A549 (cell line): ENCODE data around the gene FIBCD1. TPM values are rescaled to one million over a fixed set of nuclear protein-coding genes. Genes with fewer than 3 reads are reported as not detected.

Experiments
- ATAC-seq, 2 experiments: fragments of 200-7000 bp in 1 of 2; fragments of >200 bp in 1 of 2; cut with Nextera tagmentation in 1 of 2; cut with Tn5 transposase in 1 of 2; 3 replicates each; pipeline versions ENCODE4 v1.8.0 to v1.9.1; 2018 to 2020; ENCODE audit warnings: mild to moderate bottlenecking in 1 of 2, moderate library complexity in 1 of 2
- CTCF ChIA-PET: fragments of 300-600 bp; sonication (Branson Sonifier 250); formaldehyde crosslinking; extraction: SDS; loops from one replicate; lab custom pipeline; 2021; ENCODE audit warnings: antibody characterized with exemption, inconsistent platforms; lab: Yijun Ruan, JAX
- POLR2A ChIA-PET: fragments of 350-600 bp; formaldehyde crosslinking; extraction: SDS; loops from one replicate; lab custom pipeline; 2021; ENCODE audit warnings: antibody characterized with exemption, inconsistent platforms; lab: Yijun Ruan, JAX
- DNase-seq, 2 experiments: peaks; one replicate each; pipeline versions ENCODE4 v3.0.0 to v3.0.0-alpha.2; 2011 to 2016; ENCODE audit warnings: low read depth in 1 of 2, low spot score in 1 of 2
- FAIRE-seq: peaks from 2 replicates; lab custom pipeline; 2011; peaks lifted over from hg19 to GRCh38; lab: Jason Lieb, UNC
- H3K27ac ChIP-seq, 2 experiments: fragments of >200 bp; sonication (Bioruptor Twin); formaldehyde crosslinking; 3 replicates each; pipeline ENCODE4 v1.5.1; 2016 to 2017
- H3K4me1 ChIP-seq: fragments of >200 bp; sonication (Bioruptor Twin); formaldehyde crosslinking; 3 replicates; pipeline ENCODE4 v1.6.1; 2016
- H3K4me2 ChIP-seq: fragments of >200 bp; sonication (Bioruptor Twin); formaldehyde crosslinking; 3 replicates; pipeline ENCODE4 v1.6.1; 2016
- H3K4me3 ChIP-seq: fragments of >200 bp; sonication (Bioruptor Twin); formaldehyde crosslinking; 3 replicates; pipeline ENCODE4 v1.5.1; 2016
- H3K9me3 ChIP-seq: fragments of >200 bp; sonication (Bioruptor Twin); formaldehyde crosslinking; 3 replicates; pipeline ENCODE4 v1.6.1; 2016
- BCL3 ChIP-seq: fragments of >200 bp; sonication (Bioruptor Twin); formaldehyde crosslinking; IDR thresholded peaks from 3 replicates; pipeline ENCODE4 v1.6.1; 2016
- BHLHE40 ChIP-seq: IDR thresholded peaks from 2 replicates; pipeline ENCODE4 v1.6.1; 2012; ENCODE audit warnings: low read depth, low read length, inconsistent platforms
- CBX2 ChIP-seq: fragments of 200-600 bp; sonication (generic); IDR thresholded peaks from 2 replicates; pipeline ENCODE4 v1.6.1; 2016; ENCODE audit warnings: low read depth, mild to moderate bottlenecking, borderline replicate concordance
- CHD2 ChIP-seq: fragments of 150-350 bp; IDR thresholded peaks from 2 replicates; pipeline ENCODE4 v1.6.1; 2014; ENCODE audit warnings: low read length; ENCODE audit not compliant: partially characterized antibody
- EP300 ChIP-seq, 2 experiments: fragments of >200 bp; sonication (Bioruptor Twin); formaldehyde crosslinking; IDR thresholded peaks; 2 replicates in 1 of 2; 3 replicates in 1 of 2; pipeline ENCODE4 v1.6.1; 2016 to 2017
- HDAC2 ChIP-seq: fragments of 200-600 bp; sonication (generic); IDR thresholded peaks from 2 replicates; pipeline ENCODE4 v1.6.1; 2016
- HOXB5 ChIP-seq: fragments of 250-450 bp; sonication (Bioruptor Pico); IDR thresholded peaks from 2 replicates; pipeline ENCODE4 v1.5.0; 2020; ENCODE audit warnings: mild to moderate bottlenecking, moderate library complexity
- MAFK ChIP-seq: fragments of 450-650 bp; IDR thresholded peaks from 2 replicates; pipeline ENCODE4 v1.6.1; 2014; ENCODE audit not compliant: partially characterized antibody
- NR3C1 ChIP-seq: fragments of >200 bp; sonication (Bioruptor Twin); formaldehyde crosslinking; IDR thresholded peaks from 3 replicates; pipeline ENCODE4 v1.6.1; 2017
- PHF8 ChIP-seq: fragments of 200-600 bp; sonication (generic); IDR thresholded peaks from 2 replicates; pipeline ENCODE4 v1.6.1; 2016; ENCODE audit warnings: low read depth, mild to moderate bottlenecking, antibody characterized with exemption, moderate library complexity, borderline replicate concordance
- RARB ChIP-seq: fragments of 250-450 bp; sonication (Bioruptor Pico); IDR thresholded peaks from 2 replicates; pipeline ENCODE4 v1.8.0; 2021; ENCODE audit warnings: mild to moderate bottlenecking, moderate library complexity
- RCOR1 ChIP-seq: fragments of 150-350 bp; IDR thresholded peaks from 2 replicates; pipeline ENCODE4 v1.6.1; 2014; ENCODE audit warnings: antibody characterized with exemption, low read length, low read depth
- REST ChIP-seq: fragments of 200-600 bp; sonication (generic); IDR thresholded peaks from 2 replicates; pipeline ENCODE4 v1.6.1; 2016; ENCODE audit warnings: antibody characterized with exemption, mild to moderate bottlenecking, moderate library complexity
- RFX5 ChIP-seq: fragments of 450-650 bp; IDR thresholded peaks from 2 replicates; pipeline ENCODE4 v1.7.1; 2014; ENCODE audit warnings: antibody characterized with exemption, mild to moderate bottlenecking, moderate library complexity
- RNF2 ChIP-seq: fragments of 200-600 bp; sonication (generic); IDR thresholded peaks from 2 replicates; pipeline ENCODE4 v1.6.1; 2016; ENCODE audit warnings: low read depth, mild to moderate bottlenecking, antibody characterized with exemption, moderate library complexity, borderline replicate concordance
- SMC3 ChIP-seq: fragments of >200 bp; sonication (Bioruptor Twin); formaldehyde crosslinking; IDR thresholded peaks from 3 replicates; pipeline ENCODE4 v1.6.1; 2018; ENCODE audit warnings: inconsistent platforms
- TFCP2L1 ChIP-seq: fragments of 250-450 bp; sonication (Bioruptor Pico); IDR thresholded peaks from 2 replicates; pipeline ENCODE4 v1.5.0; 2021; ENCODE audit warnings: mild to moderate bottlenecking
- ZNF302 ChIP-seq: fragments of 250-450 bp; sonication (Bioruptor Pico); IDR thresholded peaks from 2 replicates; pipeline ENCODE4 v1.9.0; 2021; ENCODE audit warnings: inconsistent platforms, mild to moderate bottlenecking, moderate library complexity
- WGBS: methylation state at CpG from one replicate; pipeline ENCODE4 v1.1.6; 2017; ENCODE audit errors: missing lambda C conversion rate; 5-methylcytosine and 5-hydroxymethylcytosine counted together
- polyA plus RNA-seq, 4 experiments: library from polyadenylated mRNA; depleted of rRNA in 3 of 4; stranded (reverse); fragments of >200 nt; fragmentation: RNase III in 1 of 4; extraction: RNeasy Plus Mini Kit Qiagen cat#74134 plus additional on column Dnase treatment in 1 of 4; gene quantifications; 2 replicates in 3 of 4; 3 replicates in 1 of 4; pipeline ENCODE4 v1.2.3, GENCODE V29; 2011 to 2017
- TF ChIP-seq, protein P1 (sequence below): fragments of 150-350 bp; IDR thresholded peaks from 2 replicates; pipeline ENCODE4 v1.6.1; 2014; ENCODE audit warnings: low read depth, mild to moderate bottlenecking, low read length

Gene FIBCD1
- polyA plus RNA-seq, 2 of the 4 experiments (the other 2 are of a cell fraction) = 4.8 to 4.9 TPM

DNA sequence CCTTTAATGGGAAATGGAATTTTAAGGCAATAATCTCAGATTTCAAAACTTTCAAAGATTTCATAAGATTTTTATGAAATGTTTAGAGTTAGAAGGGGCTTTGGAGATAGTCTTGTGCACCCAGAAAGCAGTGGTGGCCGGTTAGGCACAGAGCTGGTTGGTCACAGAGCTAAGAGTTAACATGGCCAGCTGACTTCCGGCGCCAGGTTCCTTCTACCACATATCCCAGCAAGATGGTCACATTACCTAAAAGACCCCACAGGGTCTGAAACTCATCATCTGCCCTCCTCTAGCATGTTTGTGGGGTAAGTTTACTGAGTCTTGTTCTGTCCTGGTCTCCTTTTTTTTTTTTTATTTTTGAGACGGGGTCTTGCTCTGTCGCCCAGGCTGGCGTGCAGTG, 61.7 kb downstream of the FIBCD1 start:
- no peaks in the 10 kb centered on the region for H3K9me3 ChIP-seq
- no peak for FAIRE-seq
- no peak for TF ChIP-seq BHLHE40
- TF ChIP-seq HDAC2 = no peak
- no peak for TF ChIP-seq PHF8
- no peak for TF ChIP-seq TFCP2L1 (CRISPR knock-in tag)
- TF ChIP-seq RNF2 = no peak
- no peak for TF ChIP-seq EP300 (IDR thresholded peaks at IDR 0.05)
- TF ChIP-seq CHD2 = no peak
- no peak for TF ChIP-seq RCOR1
- no peak for TF ChIP-seq SMC3
- TF ChIP-seq MAFK = no peak
- no peak for TF ChIP-seq BCL3
- TF ChIP-seq, protein P1, sequence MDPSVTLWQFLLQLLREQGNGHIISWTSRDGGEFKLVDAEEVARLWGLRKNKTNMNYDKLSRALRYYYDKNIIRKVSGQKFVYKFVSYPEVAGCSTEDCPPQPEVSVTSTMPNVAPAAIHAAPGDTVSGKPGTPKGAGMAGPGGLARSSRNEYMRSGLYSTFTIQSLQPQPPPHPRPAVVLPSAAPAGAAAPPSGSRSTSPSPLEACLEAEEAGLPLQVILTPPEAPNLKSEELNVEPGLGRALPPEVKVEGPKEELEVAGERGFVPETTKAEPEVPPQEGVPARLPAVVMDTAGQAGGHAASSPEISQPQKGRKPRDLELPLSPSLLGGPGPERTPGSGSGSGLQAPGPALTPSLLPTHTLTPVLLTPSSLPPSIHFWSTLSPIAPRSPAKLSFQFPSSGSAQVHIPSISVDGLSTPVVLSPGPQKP = no peak
- no peak for TF ChIP-seq REST
- TF ChIP-seq RFX5 = no peak
- ATAC-seq = no peak
- no peak overlapping the region for H3K4me3 ChIP-seq
- POLR2A ChIA-PET = no interaction called here
- no peak overlapping the region for H3K4me2 ChIP-seq
- no peak for DNase-seq
- CTCF ChIA-PET = interaction anchor here (0.6 to 7.6 kb wide), 8 partner anchors 9 to 417 kb away, joined by 3 to 97 read pairs (median 4); partner anchors contain the start of gene FIBCD1
- WGBS = 94% methylated on average over 6 of the region's 6 CpGs
- no peak overlapping the region for H3K27ac ChIP-seq
- H3K4me1 ChIP-seq = peaks cover 5% of the 10 kb centered on the region; the same call in 1 of the 3 replicates

- DNase-seq (no peak), FAIRE-seq (no peak), ATAC-seq (no peak)
- no peak overlapping the region for H3K27ac ChIP-seq
- H3K4me3 ChIP-seq = no peak overlapping the region
- no peaks in the 10 kb centered on the region for H3K9me3 ChIP-seq
- ChIA-PET POLR2A (no interaction called here), CTCF (interaction anchor here (0.6 to 7.6 kb wide), 5 partner anchors 9 to 126 kb away, joined by 3 to 97 read pairs (median 3); no protein-coding TSS in a partner anchor)
- 93% methylated on average over 5 of the region's 5 CpGs for WGBS
- no peak for TF ChIP-seq CBX2
- no peak for TF ChIP-seq RARB (CRISPR knock-in tag)
- no peak for TF ChIP-seq BCL3
- no peak for TF ChIP-seq NR3C1
- TF ChIP-seq ZNF302 (CRISPR knock-in tag) = no peak
- no peak for TF ChIP-seq CHD2
- no peak for TF ChIP-seq HOXB5 (CRISPR knock-in tag)
- TF ChIP-seq RFX5 = no peak
- no peak overlapping the region for H3K4me2 ChIP-seq
- peaks cover 5% of the 10 kb centered on the region; the same call in 1 of the 3 replicates for H3K4me1 ChIP-seq
Measured at GRCh38 chr9:130874783-130875182, 64.3 kb downstream of the FIBCD1 start.
